Uterus (tissue), 2 donors: ENCODE data around the gene PTTG1.

Experiments
- CTCF ChIP-seq, 4 experiments: fragments of 200-600 bp in 2 of 4; fragments of 450-650 bp in 2 of 4; sonication (generic) in 2 of 4; IDR thresholded peaks; one replicate each; pipeline ENCODE4 v1.5.1; 2016 to 2019; ENCODE audit warnings: antibody characterized with exemption in 4 of 4, mild to moderate bottlenecking in 2 of 4, moderate library complexity in 1 of 4
- POLR2A ChIP-seq, 2 donors: fragments of 450-650 bp; IDR thresholded peaks; one replicate each; pipeline ENCODE4 v1.6.1; 2016; ENCODE audit warnings: antibody characterized with exemption in 2 of 2, mild to moderate bottlenecking in 1 of 2, moderate library complexity in 1 of 2

- TF ChIP-seq CTCF (IDR thresholded peaks at IDR 0.05) = no peak
- no peak for TF ChIP-seq POLR2A (IDR thresholded peaks at IDR 0.05)
These were observed 50.1 kb downstream of the PTTG1 start for GRCh38 chr5:160471761-160472160.
